GM19395 (cell line): ENCODE data around the gene GRID2.

ENCODE experiments used
- ATAC-seq: cut with Tn5 transposase; IDR thresholded peaks from one replicate; pipeline ENCODE4 v1.9.1; 2021; ENCODE audit warnings: mild to moderate bottlenecking, moderate library complexity; ENCODE audit not compliant: unreplicated experiment

The GRID2 gene

DNA sequence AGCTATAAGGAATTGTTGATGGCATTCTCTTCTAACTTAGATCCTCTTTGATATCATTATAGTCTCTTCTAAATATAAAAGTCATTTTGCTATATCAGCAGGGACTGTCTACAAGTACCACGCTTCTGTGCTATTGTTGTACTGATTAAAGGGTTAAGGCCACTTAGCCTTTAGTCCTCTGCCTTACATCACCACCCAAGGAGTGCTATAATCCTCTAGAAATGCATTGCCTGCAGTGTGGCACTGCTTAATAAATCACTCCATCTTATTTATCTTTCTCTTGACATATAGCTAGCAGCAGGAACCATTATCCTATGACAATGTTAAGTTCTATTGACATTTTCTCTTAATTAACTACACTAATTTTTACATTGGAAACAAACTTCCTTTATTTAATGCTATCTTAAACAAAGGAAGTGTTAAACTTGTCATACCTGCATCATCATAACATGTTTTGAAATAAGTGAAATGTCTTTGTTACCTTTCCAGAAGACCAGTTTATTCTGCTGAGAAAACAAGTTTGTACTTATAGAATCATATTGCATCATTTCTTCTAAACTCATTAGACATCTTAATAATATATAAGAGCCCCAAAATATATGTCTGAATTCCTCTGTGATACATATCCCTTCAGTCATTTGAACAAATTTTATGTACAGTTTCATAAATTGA is 1163.9 kb downstream of the GRID2 start:
- ATAC-seq, result no peak

DNA sequence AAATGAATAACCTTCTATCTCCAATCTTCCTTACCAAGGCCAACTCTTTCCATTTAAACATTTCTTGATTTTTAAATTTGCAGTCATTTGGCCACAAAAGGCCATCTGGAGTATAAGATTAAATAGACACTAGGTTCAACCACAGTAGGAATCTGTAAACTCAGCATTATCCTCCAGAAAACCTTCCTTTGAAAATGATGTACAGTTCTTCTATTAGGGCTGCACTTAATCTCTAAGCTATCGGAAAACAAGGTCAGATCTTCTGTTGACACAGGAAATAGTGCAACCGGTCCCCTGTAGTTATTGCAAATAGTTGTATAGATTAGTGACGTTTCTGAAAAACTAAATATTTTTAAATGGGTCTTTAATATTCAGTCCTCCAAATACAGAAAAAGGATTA is 1165.8 kb downstream of the GRID2 start:
- no peak for ATAC-seq

DNA sequence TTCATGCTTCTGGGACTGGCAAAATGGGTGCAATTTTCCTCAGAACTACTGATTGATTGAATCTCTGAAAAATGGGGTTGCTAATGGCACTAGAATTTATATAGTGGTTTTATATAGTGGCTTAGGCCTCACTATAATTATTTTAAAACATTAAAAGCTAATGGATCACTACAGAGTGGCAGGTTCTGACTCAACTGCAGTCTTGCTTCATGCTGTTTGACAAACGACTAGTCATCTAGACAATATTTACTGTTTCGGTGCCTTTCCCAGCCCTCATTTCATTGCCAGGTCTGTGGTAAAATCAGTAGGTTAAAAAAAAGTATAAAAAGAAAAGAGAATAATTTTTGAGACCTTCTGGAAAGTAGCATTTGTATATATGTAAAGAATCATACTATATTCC is 1172.0 kb downstream of the GRID2 start:
- no peak for ATAC-seq

DNA sequence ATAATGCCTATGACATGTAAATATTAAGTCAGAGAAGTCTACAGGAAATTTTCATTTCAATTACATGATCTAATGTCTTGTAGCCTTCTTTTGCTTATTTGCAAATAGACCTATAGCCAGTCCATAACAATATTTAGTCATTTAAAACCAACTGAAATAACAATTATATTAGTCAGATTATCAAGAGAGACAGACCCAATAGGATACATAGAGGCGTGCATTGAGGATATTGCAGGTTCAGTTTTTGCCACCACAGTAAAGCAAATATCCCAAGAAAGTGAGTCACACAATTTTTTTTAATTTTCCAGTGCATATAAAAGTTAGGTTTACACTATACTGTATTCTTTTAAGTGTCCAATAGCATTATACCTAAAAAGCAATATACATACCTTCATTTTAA is 1175.0 kb downstream of the GRID2 start:
- ATAC-seq, result no peak

- no peak for ATAC-seq
These were observed 1176.7 kb downstream of the GRID2 start for GRCh38 chr4:93480452-93480851.

- ATAC-seq, result no peak
These were observed 1191.6 kb downstream of the GRID2 start for GRCh38 chr4:93495346-93495745.

DNA sequence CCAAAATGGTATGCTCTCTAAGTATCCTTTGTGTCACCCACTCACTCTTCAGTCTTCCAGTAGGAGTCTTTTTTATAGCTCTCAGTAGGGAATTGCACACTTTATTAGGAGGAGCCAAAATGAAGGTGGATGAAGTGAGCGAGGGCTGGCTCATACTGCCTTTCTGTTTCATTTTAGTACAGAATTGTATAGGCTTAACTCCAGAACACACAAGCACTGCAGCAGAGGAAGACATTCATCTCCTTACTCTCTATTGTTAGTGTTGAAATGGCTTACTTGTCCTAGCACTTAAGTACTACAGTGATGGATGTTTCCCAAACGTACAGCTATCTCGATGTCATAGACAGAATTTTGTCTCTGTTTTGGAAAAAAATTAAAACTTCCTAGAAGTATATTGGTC is 1197.5 kb downstream of the GRID2 start:
- no peak for ATAC-seq

DNA sequence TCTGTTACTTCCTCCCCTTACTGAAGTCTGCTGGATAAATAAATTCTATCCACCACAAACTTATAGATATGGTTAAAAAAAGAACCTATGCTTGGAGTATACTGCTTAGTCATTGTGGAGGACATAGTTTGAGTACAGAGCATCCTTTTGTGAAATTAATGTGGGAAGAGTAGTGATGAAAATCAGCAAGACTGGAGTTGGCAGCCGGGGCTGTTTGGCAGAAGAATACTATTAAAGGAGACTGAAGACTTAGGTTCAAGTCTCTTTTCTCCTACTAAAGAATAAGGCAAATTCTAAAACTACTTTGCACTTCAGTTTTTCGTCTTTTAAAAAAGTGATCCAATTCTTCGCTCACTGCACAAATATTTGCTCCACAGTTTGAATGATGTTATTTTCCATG is 1198.2 kb downstream of the GRID2 start:
- no peak for ATAC-seq

- no peak for ATAC-seq
These were observed 1199.2 kb downstream of the GRID2 start for GRCh38 chr4:93502991-93503390.

- ATAC-seq, result no peak
These were observed 1210.1 kb downstream of the GRID2 start for GRCh38 chr4:93513851-93514250.

DNA sequence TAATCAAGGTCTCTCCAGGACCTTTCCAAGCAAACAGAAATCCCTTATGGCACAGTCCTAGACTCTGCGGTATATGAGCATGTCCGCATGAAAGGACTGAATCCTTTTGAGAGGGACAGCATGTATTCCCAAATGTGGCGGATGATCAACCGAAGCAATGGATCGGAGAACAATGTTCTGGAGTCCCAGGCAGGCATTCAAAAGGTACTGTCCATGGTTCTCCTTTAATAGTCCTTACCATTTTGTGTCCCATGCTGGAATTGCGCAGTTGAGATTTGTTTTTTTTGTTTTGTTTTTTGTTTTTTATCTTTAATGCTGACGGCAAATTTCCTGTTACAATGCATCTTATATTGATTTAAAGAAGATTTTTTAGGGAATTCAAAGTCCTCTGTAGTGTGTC is 1211.4 kb downstream of the GRID2 start:
- no peak for ATAC-seq

GRCh38 chr4:93529692-93530372 is 1226.1 kb downstream of the GRID2 start:
- no peak for ATAC-seq

- no peak for ATAC-seq
These were observed 1228.5 kb downstream of the GRID2 start for GRCh38 chr4:93532234-93532633.

DNA sequence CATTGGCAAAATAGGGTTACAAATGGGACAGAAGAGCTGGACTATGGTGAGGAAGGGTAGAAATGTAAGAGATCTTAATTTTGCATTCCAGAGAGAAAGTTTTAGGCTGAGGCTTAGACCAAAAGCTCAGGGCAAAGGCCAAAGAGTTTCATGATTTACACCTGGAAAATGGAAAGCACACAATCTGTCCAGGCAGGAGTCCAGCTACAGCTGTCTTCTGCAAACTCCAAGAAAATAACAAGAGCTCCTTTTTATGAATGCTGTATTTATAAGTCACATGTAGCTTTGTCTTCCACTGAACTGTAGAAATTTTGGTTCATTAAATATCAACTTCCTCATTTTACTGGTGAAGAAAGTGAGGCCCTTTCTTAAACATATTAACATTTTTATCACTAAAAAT is 1236.8 kb downstream of the GRID2 start:
- ATAC-seq, result no peak

GRCh38 chr4:93561842-93562241 is 1258.1 kb downstream of the GRID2 start:
- no peak for ATAC-seq

DNA sequence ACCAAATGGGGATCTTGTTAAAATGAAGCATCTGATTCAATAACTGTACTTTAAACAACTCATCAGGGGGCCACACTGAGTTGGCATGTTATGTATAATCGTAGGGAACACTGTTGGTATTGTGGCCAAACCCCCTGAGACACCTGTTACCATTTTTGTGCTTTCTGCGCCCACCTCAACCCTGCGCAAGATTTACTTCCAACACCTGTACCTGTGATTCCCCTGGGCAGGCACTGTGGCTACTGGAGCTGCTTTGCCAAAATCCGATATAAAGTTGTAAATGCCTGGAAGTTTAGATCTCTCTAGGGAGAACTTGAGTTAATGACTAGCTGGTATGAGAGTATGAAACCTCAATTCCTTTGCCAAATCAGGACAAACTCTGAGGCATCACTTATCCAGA is 1265.0 kb downstream of the GRID2 start:
- no peak for ATAC-seq

DNA sequence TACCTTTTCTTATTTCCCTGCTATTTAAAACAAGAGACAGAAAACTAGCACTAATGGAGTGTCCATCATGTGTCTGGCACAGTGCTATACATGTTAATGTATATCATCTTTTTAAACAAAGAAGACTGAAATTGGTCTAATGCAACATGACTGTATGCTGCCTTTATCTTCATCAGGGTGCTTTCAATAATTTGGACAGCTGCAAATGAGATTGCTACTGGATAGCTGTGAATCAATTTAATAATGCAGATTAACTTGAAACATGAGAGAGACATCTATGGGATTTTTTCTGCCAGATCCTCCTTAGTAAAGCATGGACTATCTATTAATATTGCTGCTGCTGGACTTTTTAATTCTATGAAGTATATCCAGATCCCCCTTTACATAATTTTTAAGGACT is 1269.5 kb downstream of the GRID2 start:
- no peak for ATAC-seq

- ATAC-seq, result no peak
These were observed 1275.2 kb downstream of the GRID2 start for GRCh38 chr4:93578942-93579341.

- ATAC-seq, result peak; percentile 57
These were observed 1301.4 kb downstream of the GRID2 start for GRCh38 chr4:93605163-93605562.

GRCh38 chr4:93617606-93618005 is 1313.8 kb downstream of the GRID2 start:
- no peak for ATAC-seq

DNA sequence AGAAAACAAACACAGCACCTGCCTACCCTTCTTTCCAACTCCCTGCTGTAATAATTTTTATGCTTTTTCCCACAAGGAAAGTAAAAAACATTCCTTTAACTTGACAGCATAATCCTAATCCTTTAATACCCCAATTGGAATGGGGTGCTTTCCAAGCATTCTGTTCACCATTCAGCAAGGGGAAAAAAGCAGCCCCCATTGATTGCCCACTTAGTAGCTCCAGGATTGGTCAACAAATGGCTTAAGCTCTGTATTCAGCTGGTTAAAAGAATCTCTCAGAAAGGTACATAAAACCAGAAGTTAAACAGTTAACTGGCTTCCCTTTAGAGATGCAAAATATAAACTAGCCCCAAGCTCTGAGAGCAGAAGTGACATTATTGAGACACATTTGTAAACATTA is 1330.0 kb downstream of the GRID2 start:
- no peak for ATAC-seq

GRCh38 chr4:93635943-93636342 is 1332.2 kb downstream of the GRID2 start:
- no peak for ATAC-seq

- ATAC-seq, result no peak
These were observed 1341.4 kb downstream of the GRID2 start for GRCh38 chr4:93645120-93645519.
